Measurements from ENCODE around the gene EEF1E1. TPM values are rescaled to one million over a fixed set of nuclear protein-coding genes. Genes with fewer than 3 reads are reported as not detected.
"Not testable (repeated sequence)": the region's sequence is repeated elsewhere in the genome, so short reads cannot be mapped to it uniquely, and the experiment has no call there.

EEF1E1 gene
- polyA plus RNA-seq, 1 donor from 2014 or later: 113 TPM

DNA sequence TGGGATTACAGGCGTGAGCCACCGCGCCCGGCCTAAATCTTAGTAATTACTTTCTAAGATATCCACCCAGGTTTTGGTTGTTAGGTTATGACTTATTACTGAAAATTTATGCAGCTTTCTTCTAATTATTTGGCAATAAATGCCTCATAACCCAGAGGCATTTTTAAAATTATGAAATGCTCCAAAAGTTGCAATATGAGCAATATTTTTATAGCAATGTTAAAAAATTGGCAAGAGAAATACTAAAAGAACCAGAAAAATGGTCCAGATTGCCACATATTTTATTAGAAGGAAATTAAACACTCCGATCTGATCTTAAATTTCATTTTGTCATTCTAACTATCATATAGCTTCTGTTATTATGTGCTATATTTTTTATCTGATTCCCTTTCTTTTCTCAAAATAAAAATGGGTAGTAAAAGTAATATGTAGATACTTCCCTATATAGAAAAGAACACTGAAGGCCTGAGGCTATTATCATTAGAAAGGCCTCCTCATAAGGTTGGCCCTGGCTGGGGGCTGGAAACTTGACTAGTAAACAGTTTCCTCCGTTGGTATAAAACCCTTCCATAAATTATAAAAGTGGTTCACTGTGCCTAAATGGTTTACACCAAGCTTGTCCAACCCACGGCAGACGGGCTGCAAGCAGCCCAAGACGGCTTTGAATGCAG lies 60.3 kb downstream of the EEF1E1 start:
- Histone ChIP-seq H3K27ac (ENCODE audit: low read length) (no peak overlapping the region), H2AFZ (ENCODE audit: low read depth, low read length) (no peak overlapping the region), H4K20me1 (ENCODE audit: insufficient read depth) (no peaks in the 10 kb centered on the region), H3K9me2 (ENCODE audit: insufficient read depth, low read length) (no peaks in the 10 kb centered on the region), H3K27me3 (ENCODE audit: insufficient read depth, low read depth, low read length) (no peaks in the 10 kb centered on the region), H3K4me2 (ENCODE audit: low read length) (no peak overlapping the region), H3K4me3 (ENCODE audit: low read length) (no peak overlapping the region), H3K79me2 (replicated peaks; ENCODE audit: insufficient read depth, low read length) (no peaks in the 10 kb centered on the region), H3K36me3 (ENCODE audit: insufficient read depth, low read length) (peaks cover 12% of the 10 kb centered on the region), H3K9me3 (ENCODE audit: low read length) (no peaks in the 10 kb centered on the region), H3K9ac (ENCODE audit: low read length) (no peak overlapping the region), H3F3A (ENCODE audit: insufficient read depth, low read length, poor library complexity, severe bottlenecking) (no peaks in the 10 kb centered on the region)
- TF ChIP-seq MXI1 (conservative IDR thresholded peaks at IDR 0.05; ENCODE audit: poor library complexity, severe bottlenecking) (no peak), SMC3 (conservative IDR thresholded peaks at IDR 0.05; ENCODE audit: poor library complexity) (no peak), POLR2AphosphoS5 (IDR thresholded peaks at IDR 0.05) (no peak), EZH2 (IDR thresholded peaks at IDR 0.05; ENCODE audit: borderline replicate concordance, insufficient read depth, low read length, poor library complexity, severe bottlenecking) (no peak), TAF1 (IDR thresholded peaks at IDR 0.05; ENCODE audit: low read depth) (no peak), CTCF (IDR thresholded peaks at IDR 0.05; ENCODE audit: poor library complexity, severe bottlenecking) (no peak), EP300 (conservative IDR thresholded peaks at IDR 0.05; ENCODE audit: poor library complexity, severe bottlenecking) (no peak), RAD21 (conservative IDR thresholded peaks at IDR 0.05) (no peak)
- TF ChIP-seq, protein P1, sequence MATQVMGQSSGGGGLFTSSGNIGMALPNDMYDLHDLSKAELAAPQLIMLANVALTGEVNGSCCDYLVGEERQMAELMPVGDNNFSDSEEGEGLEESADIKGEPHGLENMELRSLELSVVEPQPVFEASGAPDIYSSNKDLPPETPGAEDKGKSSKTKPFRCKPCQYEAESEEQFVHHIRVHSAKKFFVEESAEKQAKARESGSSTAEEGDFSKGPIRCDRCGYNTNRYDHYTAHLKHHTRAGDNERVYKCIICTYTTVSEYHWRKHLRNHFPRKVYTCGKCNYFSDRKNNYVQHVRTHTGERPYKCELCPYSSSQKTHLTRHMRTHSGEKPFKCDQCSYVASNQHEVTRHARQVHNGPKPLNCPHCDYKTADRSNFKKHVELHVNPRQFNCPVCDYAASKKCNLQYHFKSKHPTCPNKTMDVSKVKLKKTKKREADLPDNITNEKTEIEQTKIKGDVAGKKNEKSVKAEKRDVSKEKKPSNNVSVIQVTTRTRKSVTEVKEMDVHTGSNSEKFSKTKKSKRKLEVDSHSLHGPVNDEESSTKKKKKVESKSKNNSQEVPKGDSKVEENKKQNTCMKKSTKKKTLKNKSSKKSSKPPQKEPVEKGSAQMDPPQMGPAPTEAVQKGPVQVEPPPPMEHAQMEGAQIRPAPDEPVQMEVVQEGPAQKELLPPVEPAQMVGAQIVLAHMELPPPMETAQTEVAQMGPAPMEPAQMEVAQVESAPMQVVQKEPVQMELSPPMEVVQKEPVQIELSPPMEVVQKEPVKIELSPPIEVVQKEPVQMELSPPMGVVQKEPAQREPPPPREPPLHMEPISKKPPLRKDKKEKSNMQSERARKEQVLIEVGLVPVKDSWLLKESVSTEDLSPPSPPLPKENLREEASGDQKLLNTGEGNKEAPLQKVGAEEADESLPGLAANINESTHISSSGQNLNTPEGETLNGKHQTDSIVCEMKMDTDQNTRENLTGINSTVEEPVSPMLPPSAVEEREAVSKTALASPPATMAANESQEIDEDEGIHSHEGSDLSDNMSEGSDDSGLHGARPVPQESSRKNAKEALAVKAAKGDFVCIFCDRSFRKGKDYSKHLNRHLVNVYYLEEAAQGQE (IDR thresholded peaks at IDR 0.05; ENCODE audit: borderline replicate concordance): no peak

DNA sequence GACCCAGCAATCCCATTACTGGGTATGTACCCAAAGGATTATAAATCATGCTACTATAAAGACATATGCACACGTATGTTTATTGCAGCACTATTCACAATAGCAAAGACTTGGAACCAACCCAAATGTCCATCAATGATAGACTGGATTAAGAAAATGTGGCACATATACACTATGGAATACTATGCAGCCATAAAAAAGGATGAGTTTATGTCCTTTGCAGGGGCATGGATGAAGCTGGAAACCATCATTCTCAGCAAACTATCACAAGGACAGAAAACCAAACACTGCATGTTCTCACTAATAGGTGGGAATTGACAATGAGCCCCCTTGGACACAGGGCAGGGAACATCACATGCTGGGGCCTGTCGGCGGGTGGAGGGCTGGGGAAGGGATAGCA lies 68.2 kb downstream of the EEF1E1 start:
- not testable (repeated sequence) for H3K27me3 ChIP-seq (ENCODE audit: insufficient read depth, low read depth, low read length); H3K79me2 ChIP-seq (replicated peaks; ENCODE audit: insufficient read depth, low read length); H4K20me1 ChIP-seq (ENCODE audit: insufficient read depth); H3K9me3 ChIP-seq (ENCODE audit: low read length); H3K9me2 ChIP-seq (ENCODE audit: insufficient read depth, low read length); H3K4me3 ChIP-seq (ENCODE audit: low read length); H3K4me2 ChIP-seq (ENCODE audit: low read length); H3K9ac ChIP-seq (ENCODE audit: low read length); H3K36me3 ChIP-seq (ENCODE audit: insufficient read depth, low read length); H3K27ac ChIP-seq (ENCODE audit: low read length); H2AFZ ChIP-seq (ENCODE audit: low read depth, low read length); H3F3A ChIP-seq (ENCODE audit: insufficient read depth, low read length, poor library complexity, severe bottlenecking)
